ENCODE data around the gene CDYL. TPM values are rescaled to one million over a fixed set of nuclear protein-coding genes. Genes with fewer than 3 reads are reported as not detected.

CDYL gene
- polyA plus RNA-seq, 1 of the 3 experiments (the other 2 are of a cell fraction): 13.3 TPM

- H3K79me2 ChIP-seq (ENCODE audit: insufficient read depth): peaks cover 94% of the 10 kb centered on the region
- H4K20me1 ChIP-seq (ENCODE audit: insufficient read depth): peaks cover 64% of the 10 kb centered on the region
- TF ChIP-seq EZH2phosphoT487 (IDR thresholded peaks at IDR 0.05; ENCODE audit: borderline replicate concordance, low read depth) (no peak), JUND (IDR thresholded peaks at IDR 0.05) (no peak), TCF12 (IDR thresholded peaks at IDR 0.05) (peak; percentile 7; the same call in 1 of the 2 replicates), RFX5 (IDR thresholded peaks at IDR 0.05; ENCODE audit: low read length) (no peak), TAF1 (IDR thresholded peaks at IDR 0.05; ENCODE audit: borderline replicate concordance, low read depth, low read length) (no peak)
- peaks cover 0 to 5% of the 10 kb centered on the region in 2 experiments for H3K36me3 ChIP-seq (replicated peaks in 1 of 2; ENCODE audit: control insufficient read depth in 1 of 2, insufficient read depth in 2 of 2, low read length in 1 of 2)
- H2AFZ ChIP-seq (ENCODE audit: low read depth): no peak overlapping the region
- H3K4me2 ChIP-seq: no peak overlapping the region
- POLR2A ChIA-PET: no interaction called here
- 81% methylated on average over 2 of the region's 2 CpGs for WGBS (ENCODE audit: low lambda C conversion rate)
- H3K9ac ChIP-seq: no peak overlapping the region
- H3K9me2 ChIP-seq: no peaks in the 10 kb centered on the region
- CTCF ChIA-PET: interaction anchor here (1.1 kb wide), 1 partner anchor 15 kb away, joined by 3 read pairs; no protein-coding TSS in a partner anchor
- no peaks in the 10 kb centered on the region; the same call in 1 of the 2 replicates for H3K9me3 ChIP-seq
- DNase-seq: no peak
- no peaks in the 10 kb centered on the region; a peak in 1 of 4 replicates for H3K4me1 ChIP-seq (ENCODE audit: control insufficient read depth in 1 of 2, insufficient read depth in 2 of 2, low read depth in 1 of 2, low read length in 1 of 2)
- peak overlapping the region in 1 of 2 experiments; percentile 19; a peak in 1 of 4 replicates for H3K27ac ChIP-seq (ENCODE audit: low read depth in 2 of 2, low read length in 1 of 2)
- peaks cover 3% of the 10 kb centered on the region for H3F3A ChIP-seq (replicated peaks; ENCODE audit: insufficient read depth)
- no peak overlapping the region for H3K4me3 ChIP-seq (ENCODE audit: low read depth in 2 of 2, low read length in 1 of 2)
- no peaks in the 10 kb centered on the region for H3K27me3 ChIP-seq (ENCODE audit: insufficient read depth)
Observed at GRCh38 chr6:4872841-4873240, 96.6 kb downstream of the CDYL start.

GRCh38 chr6:4873928-4874327 lies 97.7 kb downstream of the CDYL start:
- TF ChIP-seq MXI1 (IDR thresholded peaks at IDR 0.05; ENCODE audit: low read depth, low read length) (no peak), RFX5 (IDR thresholded peaks at IDR 0.05; ENCODE audit: low read length) (no peak), NRF1 (IDR thresholded peaks at IDR 0.05; ENCODE audit: low read depth, low read length) (no peak), RCOR1 (IDR thresholded peaks at IDR 0.05; ENCODE audit: low read length) (no peak), SIN3A (IDR thresholded peaks at IDR 0.05; ENCODE audit: borderline replicate concordance, low read depth, low read length) (no peak), ELF1 (IDR thresholded peaks at IDR 0.05) (no peak), MEF2A (IDR thresholded peaks at IDR 0.05; ENCODE audit: borderline replicate concordance, low read depth) (no peak), IRF3 (IDR thresholded peaks at IDR 0.05; ENCODE audit: low read depth, low read length) (no peak), EZH2phosphoT487 (IDR thresholded peaks at IDR 0.05; ENCODE audit: borderline replicate concordance, low read depth) (no peak), CHD2 (IDR thresholded peaks at IDR 0.05; ENCODE audit: low read length, partially characterized antibody) (no peak), USF2 (IDR thresholded peaks at IDR 0.05; ENCODE audit: borderline replicate concordance, low read depth, low read length) (no peak), TCF12 (IDR thresholded peaks at IDR 0.05) (no peak), POLR2AphosphoS5 (IDR thresholded peaks at IDR 0.05; ENCODE audit: low read depth, low read length) (no peak), PBX3 (IDR thresholded peaks at IDR 0.05) (no peak), EP300 (IDR thresholded peaks at IDR 0.05; ENCODE audit: borderline replicate concordance in 1 of 2, low read depth in 1 of 2, low read length in 1 of 2) (no peak)
- 93% methylated on average over 6 of the region's 6 CpGs for WGBS (ENCODE audit: low lambda C conversion rate)
- Histone ChIP-seq H3K79me2 (ENCODE audit: insufficient read depth) (peaks cover 92% of the 10 kb centered on the region), H3K9ac (no peak overlapping the region), H3K27ac (ENCODE audit: low read depth in 2 of 2, low read length in 1 of 2) (no peak overlapping the region), H3K4me1 (ENCODE audit: control insufficient read depth in 1 of 2, insufficient read depth in 2 of 2, low read depth in 1 of 2, low read length in 1 of 2) (no peaks in the 10 kb centered on the region; a peak in 1 of 4 replicates), H3K9me3 (no peaks in the 10 kb centered on the region; the same call in 1 of the 2 replicates), H2AFZ (ENCODE audit: low read depth) (no peak overlapping the region), H3K27me3 (ENCODE audit: insufficient read depth) (no peaks in the 10 kb centered on the region), H3K36me3 (replicated peaks in 1 of 2; ENCODE audit: control insufficient read depth in 1 of 2, insufficient read depth in 2 of 2, low read length in 1 of 2) (no peaks in the 10 kb centered on the region), H3K9me2 (no peaks in the 10 kb centered on the region), H3K4me2 (no peak overlapping the region), H3F3A (replicated peaks; ENCODE audit: insufficient read depth) (peaks cover 3% of the 10 kb centered on the region), H4K20me1 (ENCODE audit: insufficient read depth) (peaks cover 64% of the 10 kb centered on the region), H3K4me3 (ENCODE audit: low read depth in 2 of 2, low read length in 1 of 2) (no peak overlapping the region)
- DNase-seq: no peak
- CTCF ChIA-PET: no interaction called here
- POLR2A ChIA-PET: no interaction called here
